Measurements from ENCODE around the gene ARSD. TPM values are rescaled to one million over a fixed set of nuclear protein-coding genes. Genes with fewer than 3 reads are reported as not detected.

ARSD gene
- total RNA-seq, 1 donor from 2014 or later: 55.5 TPM

DNA sequence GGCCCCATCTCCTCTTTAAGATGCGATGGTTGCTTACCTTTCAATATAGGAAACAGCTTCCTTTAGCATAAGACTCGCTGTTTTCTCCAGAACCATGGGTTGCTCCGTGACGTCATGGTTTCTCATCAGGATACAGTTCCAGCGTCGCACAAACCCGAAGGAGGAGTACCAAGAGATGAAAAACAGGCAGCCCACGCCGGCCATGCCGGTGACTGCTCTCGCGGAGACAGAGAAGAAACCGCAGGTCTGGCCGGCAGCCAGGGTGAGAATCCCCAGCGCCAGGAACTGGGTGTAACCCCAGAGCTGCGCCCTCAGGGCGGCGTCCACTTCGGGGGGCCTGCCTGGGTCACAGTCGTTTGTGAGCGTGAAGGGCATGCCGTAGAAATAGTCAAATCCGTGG, 11.4 kb downstream of the ARSD start:
- Mint-ChIP-seq H3K4me1 (peaks cover 22% of the 10 kb centered on the region), H3K4me3 (no peak overlapping the region), H3K27me3 (ENCODE audit: low read depth) (no peaks in the 10 kb centered on the region), H3K27ac (no peak overlapping the region), H3K36me3 (peaks cover 60% of the 10 kb centered on the region), H3K9me3 (peaks cover 12% of the 10 kb centered on the region)
- no peak for DNase-seq (ENCODE audit: low spot score in 2 of 2, unreplicated experiment in 2 of 2)
- TF ChIP-seq, protein P1, sequence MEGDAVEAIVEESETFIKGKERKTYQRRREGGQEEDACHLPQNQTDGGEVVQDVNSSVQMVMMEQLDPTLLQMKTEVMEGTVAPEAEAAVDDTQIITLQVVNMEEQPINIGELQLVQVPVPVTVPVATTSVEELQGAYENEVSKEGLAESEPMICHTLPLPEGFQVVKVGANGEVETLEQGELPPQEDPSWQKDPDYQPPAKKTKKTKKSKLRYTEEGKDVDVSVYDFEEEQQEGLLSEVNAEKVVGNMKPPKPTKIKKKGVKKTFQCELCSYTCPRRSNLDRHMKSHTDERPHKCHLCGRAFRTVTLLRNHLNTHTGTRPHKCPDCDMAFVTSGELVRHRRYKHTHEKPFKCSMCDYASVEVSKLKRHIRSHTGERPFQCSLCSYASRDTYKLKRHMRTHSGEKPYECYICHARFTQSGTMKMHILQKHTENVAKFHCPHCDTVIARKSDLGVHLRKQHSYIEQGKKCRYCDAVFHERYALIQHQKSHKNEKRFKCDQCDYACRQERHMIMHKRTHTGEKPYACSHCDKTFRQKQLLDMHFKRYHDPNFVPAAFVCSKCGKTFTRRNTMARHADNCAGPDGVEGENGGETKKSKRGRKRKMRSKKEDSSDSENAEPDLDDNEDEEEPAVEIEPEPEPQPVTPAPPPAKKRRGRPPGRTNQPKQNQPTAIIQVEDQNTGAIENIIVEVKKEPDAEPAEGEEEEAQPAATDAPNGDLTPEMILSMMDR (IDR thresholded peaks at IDR 0.05; ENCODE audit: unreplicated experiment): no peak

GRCh38 chrX:2913118-2913517, 16.0 kb downstream of the ARSD start:
- H3K27ac Mint-ChIP-seq: peak overlapping the region; percentile 40
- H3K36me3 Mint-ChIP-seq: peaks cover 48% of the 10 kb centered on the region
- H3K27me3 Mint-ChIP-seq (ENCODE audit: low read depth): no peaks in the 10 kb centered on the region
- peaks cover 7% of the 10 kb centered on the region for H3K4me1 Mint-ChIP-seq
- no peak for DNase-seq (ENCODE audit: low spot score in 2 of 2, unreplicated experiment in 2 of 2)
- TF ChIP-seq, protein P1 (IDR thresholded peaks at IDR 0.05; ENCODE audit: unreplicated experiment): no peak
- H3K9me3 Mint-ChIP-seq: peaks cover 8% of the 10 kb centered on the region
- H3K4me3 Mint-ChIP-seq: no peak overlapping the region

GRCh38 chrX:2910109-2910508, 19.0 kb downstream of the ARSD start:
- Mint-ChIP-seq H3K9me3 (peaks cover 1% of the 10 kb centered on the region), H3K36me3 (peaks cover 50% of the 10 kb centered on the region), H3K4me1 (peaks cover 7% of the 10 kb centered on the region), H3K27ac (no peak overlapping the region), H3K4me3 (no peak overlapping the region), H3K27me3 (ENCODE audit: low read depth) (no peaks in the 10 kb centered on the region)
- DNase-seq (ENCODE audit: low spot score in 2 of 2, unreplicated experiment in 2 of 2): no peak
- TF ChIP-seq, protein P1 (IDR thresholded peaks at IDR 0.05; ENCODE audit: unreplicated experiment): no peak

- TF ChIP-seq, protein P1 (IDR thresholded peaks at IDR 0.05; ENCODE audit: unreplicated experiment): no peak
- H3K27me3 Mint-ChIP-seq (ENCODE audit: low read depth): no peaks in the 10 kb centered on the region
- DNase-seq (ENCODE audit: low spot score in 2 of 2, unreplicated experiment in 2 of 2): no peak
- H3K36me3 Mint-ChIP-seq: peaks cover 56% of the 10 kb centered on the region
- no peak overlapping the region for H3K4me3 Mint-ChIP-seq
- H3K4me1 Mint-ChIP-seq: peaks cover 4% of the 10 kb centered on the region
- no peak overlapping the region for H3K27ac Mint-ChIP-seq
- H3K9me3 Mint-ChIP-seq: peaks cover 11% of the 10 kb centered on the region
These were observed 20.9 kb downstream of the ARSD start for GRCh38 chrX:2908125-2908685.

DNA sequence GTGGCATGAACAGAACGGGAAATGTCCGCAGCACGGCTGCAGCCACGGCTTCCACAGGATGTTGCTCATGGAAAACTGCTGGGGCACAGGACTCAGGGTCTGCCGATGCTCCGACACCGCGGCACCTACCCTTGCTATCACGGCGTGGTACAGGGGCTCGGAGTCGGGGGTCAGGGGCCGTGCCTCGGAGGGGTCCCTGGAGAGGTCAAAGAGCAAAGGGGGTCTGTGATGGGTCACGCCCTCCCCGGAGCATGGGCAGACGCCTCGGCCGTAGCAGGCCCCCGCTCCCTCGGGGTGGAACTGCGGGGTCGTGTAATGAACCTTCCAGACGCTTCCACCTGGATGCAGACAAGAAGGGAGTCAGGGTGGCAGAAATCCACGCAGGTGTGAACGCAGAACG, 21.8 kb downstream of the ARSD start:
- Mint-ChIP-seq H3K36me3 (peaks cover 61% of the 10 kb centered on the region), H3K9me3 (peaks cover 19% of the 10 kb centered on the region), H3K27me3 (ENCODE audit: low read depth) (no peaks in the 10 kb centered on the region), H3K4me3 (no peak overlapping the region), H3K27ac (no peak overlapping the region), H3K4me1 (no peaks in the 10 kb centered on the region)
- no peak for DNase-seq (ENCODE audit: low spot score in 2 of 2, unreplicated experiment in 2 of 2)
- TF ChIP-seq, protein P1 (IDR thresholded peaks at IDR 0.05; ENCODE audit: unreplicated experiment): no peak

GRCh38 chrX:2903366-2903765, 25.8 kb downstream of the ARSD start:
- no peak for DNase-seq (ENCODE audit: low spot score in 2 of 2, unreplicated experiment in 2 of 2)
- TF ChIP-seq, protein P1 (IDR thresholded peaks at IDR 0.05; ENCODE audit: unreplicated experiment): no peak
- Mint-ChIP-seq H3K4me3 (no peak overlapping the region), H3K9me3 (peaks cover 28% of the 10 kb centered on the region), H3K4me1 (peaks cover 22% of the 10 kb centered on the region), H3K27me3 (ENCODE audit: low read depth) (no peaks in the 10 kb centered on the region), H3K27ac (no peak overlapping the region), H3K36me3 (peaks cover 58% of the 10 kb centered on the region)
